Measurements from ENCODE around the gene HMGCS2.
"Not testable (repeated sequence)": the region's sequence is repeated elsewhere in the genome, so short reads cannot be mapped to it uniquely, and the experiment has no call there.

Gene HMGCS2

GRCh38 chr1:119787776-119788175 is 19.1 kb upstream of the HMGCS2 start:
- no peak for DNase-seq (ENCODE audit: low spot score)

GRCh38 chr1:119786473-119787050 is 17.9 kb upstream of the HMGCS2 start:
- DNase-seq (ENCODE audit: low spot score), result not testable (repeated sequence)

GRCh38 chr1:119786046-119786445 is 17.3 kb upstream of the HMGCS2 start:
- DNase-seq (ENCODE audit: low spot score), result not testable (repeated sequence)

GRCh38 chr1:119784191-119784781 is 15.6 kb upstream of the HMGCS2 start:
- no peak for DNase-seq (ENCODE audit: low spot score)

- no peak for DNase-seq (ENCODE audit: low spot score)
Observed at GRCh38 chr1:119783354-119784185, 14.9 kb upstream of the HMGCS2 start.

GRCh38 chr1:119782631-119783325 is 14.1 kb upstream of the HMGCS2 start:
- no peak for DNase-seq (ENCODE audit: low spot score)

GRCh38 chr1:119781434-119782210 is 12.9 kb upstream of the HMGCS2 start:
- no peak for DNase-seq (ENCODE audit: low spot score)

GRCh38 chr1:119779869-119780356 is 11.2 kb upstream of the HMGCS2 start:
- DNase-seq (ENCODE audit: low spot score), result peak; percentile 12

- DNase-seq (ENCODE audit: low spot score), result no peak
Observed at GRCh38 chr1:119778886-119779560, 10.3 kb upstream of the HMGCS2 start.

- no peak for DNase-seq (ENCODE audit: low spot score)
Observed at GRCh38 chr1:119778359-119778758, 9.7 kb upstream of the HMGCS2 start.

- DNase-seq (ENCODE audit: low spot score), result no peak
Observed at GRCh38 chr1:119774746-119775490, 6.2 kb upstream of the HMGCS2 start.

- DNase-seq (ENCODE audit: low spot score), result no peak
Observed at GRCh38 chr1:119773711-119774241, 5.1 kb upstream of the HMGCS2 start.

GRCh38 chr1:119772298-119772697 is 3.6 kb upstream of the HMGCS2 start:
- no peak for DNase-seq (ENCODE audit: low spot score)

GRCh38 chr1:119771770-119772169 is 3.1 kb upstream of the HMGCS2 start:
- DNase-seq (ENCODE audit: low spot score), result no peak

- DNase-seq (ENCODE audit: low spot score), result no peak
Observed at GRCh38 chr1:119771016-119771415, 2.3 kb upstream of the HMGCS2 start.

- DNase-seq (ENCODE audit: low spot score), result no peak
Observed at GRCh38 chr1:119767486-119767885, 1.2 kb downstream of the HMGCS2 start.

GRCh38 chr1:119766374-119766794 is 2.3 kb downstream of the HMGCS2 start:
- no peak for DNase-seq (ENCODE audit: low spot score)

GRCh38 chr1:119764220-119764619 is 4.5 kb downstream of the HMGCS2 start:
- DNase-seq (ENCODE audit: low spot score), result no peak

- DNase-seq (ENCODE audit: low spot score), result no peak
Observed at GRCh38 chr1:119762953-119763352, 5.8 kb downstream of the HMGCS2 start.

GRCh38 chr1:119762409-119762808 is 6.3 kb downstream of the HMGCS2 start:
- DNase-seq (ENCODE audit: low spot score), result no peak
